Activated CD8-positive, alpha-beta memory T cell treated with anti-CD3 and anti-CD28 coated beads for 4 hours (primary cell): ENCODE results near the gene OXA1L.
"Not testable (repeated sequence)": the region's sequence is repeated elsewhere in the genome, so short reads cannot be mapped to it uniquely, and the experiment has no call there.

Experiments used
- DNase-seq, 2 donors: peaks; one replicate each; pipeline ENCODE4 v3.0.0-alpha.2; 2020; ENCODE audit warnings: low read depth in 2 of 2

OXA1L gene

DNA sequence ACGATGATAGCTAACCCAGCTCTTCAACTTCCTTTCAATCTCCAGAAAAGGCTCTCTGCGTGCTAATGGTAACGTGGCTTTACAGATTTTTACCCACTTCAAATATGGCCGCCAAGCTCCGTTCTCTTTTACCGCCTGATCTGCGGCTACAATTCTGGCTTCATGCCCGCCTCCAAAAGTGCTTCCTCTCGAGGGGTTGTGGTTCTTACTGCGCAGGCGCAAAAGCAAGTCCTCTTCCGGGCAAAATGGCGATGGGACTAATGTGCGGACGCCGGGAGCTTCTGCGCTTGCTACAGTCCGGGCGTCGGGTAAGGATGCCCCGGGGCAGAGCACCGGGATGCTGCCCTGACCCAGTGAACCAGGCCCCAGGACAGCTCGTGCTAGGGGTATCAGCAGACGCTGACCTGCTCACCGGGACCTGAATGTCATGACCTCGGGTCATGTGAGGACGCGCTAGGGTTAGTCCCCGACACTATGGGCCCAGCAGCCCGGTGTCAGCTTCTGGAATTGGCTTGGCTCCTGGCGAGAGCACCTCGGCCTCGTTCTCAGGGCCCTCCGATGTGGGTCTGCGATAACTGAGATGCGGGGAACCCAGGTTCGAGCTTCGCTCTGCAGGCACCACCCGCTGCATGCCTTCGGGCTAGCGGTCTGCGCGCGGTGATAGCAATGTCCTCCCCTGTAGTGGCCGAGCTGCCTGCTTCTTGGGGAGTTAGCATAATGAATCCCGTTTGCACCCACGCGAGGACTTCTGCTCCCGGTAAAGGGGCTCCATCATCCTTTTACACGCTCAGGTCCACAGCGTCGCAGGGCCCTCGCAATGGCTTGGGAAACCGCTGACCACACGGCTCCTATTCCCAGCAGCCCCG is at the start of gene OXA1L:
TSS of gene OXA1L (plus strand) at position 232 of the 866 bp plus-strand sequence. CDS start at position 246, 14 bp downstream.
- peak; percentile 90 to 94 for DNase-seq

DNA sequence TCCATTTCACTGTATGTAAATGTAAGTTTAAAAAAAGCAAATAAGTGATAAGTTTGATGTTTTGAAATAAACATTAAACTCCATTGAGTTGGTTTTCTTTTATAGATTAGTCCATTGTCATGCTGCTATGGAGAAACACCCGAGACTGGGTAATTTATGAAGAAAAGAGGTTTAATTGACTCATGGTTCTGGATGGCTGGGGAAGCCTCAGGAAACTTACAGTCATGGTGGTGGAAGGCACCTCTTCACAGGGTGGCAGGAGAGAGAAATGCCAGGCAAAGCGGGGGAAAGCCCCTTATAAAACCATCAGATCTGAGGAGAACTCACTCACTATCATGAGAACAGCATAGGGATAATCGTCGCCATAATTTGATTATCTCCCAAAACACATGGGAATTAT is 48.4 kb upstream of the OXA1L start:
- DNase-seq, result no peak

- DNase-seq, result no peak
Measured at GRCh38 chr14:22721213-22721612, 45.3 kb upstream of the OXA1L start.

GRCh38 chr14:22723815-22724214 is 42.7 kb upstream of the OXA1L start:
- no peak for DNase-seq

- not testable (repeated sequence) for DNase-seq
Measured at GRCh38 chr14:22724847-22725246, 41.6 kb upstream of the OXA1L start.

DNA sequence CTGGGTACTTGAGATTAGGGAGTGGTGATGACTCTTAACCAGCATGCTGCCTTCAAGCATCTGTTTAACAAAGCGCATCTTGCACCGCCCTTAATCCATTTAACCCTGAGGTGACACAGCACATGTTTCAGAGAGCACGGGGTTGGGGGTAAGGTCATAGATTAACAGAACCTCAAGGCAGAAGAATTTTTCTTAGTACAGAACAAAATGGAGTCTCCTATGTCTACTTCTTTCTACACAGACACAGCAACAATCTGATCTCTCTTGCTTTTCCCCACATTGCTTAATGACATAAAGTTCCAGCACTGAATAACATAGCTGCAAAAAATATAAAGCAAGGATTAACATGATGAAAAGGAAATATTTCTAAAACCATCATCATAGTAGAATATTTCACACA is 41.1 kb upstream of the OXA1L start:
- not testable (repeated sequence) for DNase-seq

GRCh38 chr14:22726012-22726411 is 40.5 kb upstream of the OXA1L start:
- no peak for DNase-seq

GRCh38 chr14:22732062-22732461 is 34.4 kb upstream of the OXA1L start:
- not testable (repeated sequence) for DNase-seq

GRCh38 chr14:22733829-22734228 is 32.7 kb upstream of the OXA1L start:
- DNase-seq, result no peak

DNA sequence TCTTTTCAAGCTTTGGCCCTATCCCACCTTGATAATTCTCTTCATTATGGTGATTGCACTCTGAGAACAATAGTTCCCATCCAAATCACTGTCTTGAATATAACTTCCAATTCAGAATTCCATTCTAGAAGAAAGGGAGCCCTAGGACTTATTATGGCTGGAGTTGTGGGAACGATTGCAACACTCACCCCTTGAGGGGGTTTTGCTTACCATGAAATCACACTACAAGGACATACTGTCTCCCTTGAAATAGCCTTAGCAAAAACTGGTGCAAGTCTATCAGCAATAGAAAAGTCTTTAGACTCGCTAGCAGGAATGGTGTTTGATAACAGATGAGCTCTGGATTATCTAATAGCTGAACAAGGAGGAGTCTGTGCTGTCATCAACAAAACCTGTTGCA is 31.4 kb upstream of the OXA1L start:
- no peak for DNase-seq

- DNase-seq, result not testable (repeated sequence)
Measured at GRCh38 chr14:22736384-22736783, 30.1 kb upstream of the OXA1L start.

DNA sequence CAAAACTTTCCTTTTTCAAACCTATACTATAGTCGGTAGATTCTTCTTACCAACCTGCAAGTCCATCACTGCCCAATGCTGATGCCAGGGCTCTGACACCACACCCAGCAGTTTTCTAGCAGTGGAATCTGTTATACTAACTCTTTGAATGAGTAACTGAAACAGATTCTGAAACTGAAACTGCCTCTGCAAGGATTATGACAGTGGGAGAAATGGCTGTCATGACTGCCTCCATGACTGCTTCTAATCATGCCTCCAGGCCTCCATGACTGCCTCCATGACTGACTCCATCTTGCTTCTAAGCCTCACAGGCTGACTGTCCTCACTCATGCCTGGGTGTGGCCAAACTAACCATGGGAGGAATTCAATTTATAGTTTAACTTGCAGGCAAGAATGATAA is 29.4 kb upstream of the OXA1L start:
- no peak for DNase-seq

GRCh38 chr14:22739423-22739822 is 27.1 kb upstream of the OXA1L start:
- DNase-seq, result no peak

DNA sequence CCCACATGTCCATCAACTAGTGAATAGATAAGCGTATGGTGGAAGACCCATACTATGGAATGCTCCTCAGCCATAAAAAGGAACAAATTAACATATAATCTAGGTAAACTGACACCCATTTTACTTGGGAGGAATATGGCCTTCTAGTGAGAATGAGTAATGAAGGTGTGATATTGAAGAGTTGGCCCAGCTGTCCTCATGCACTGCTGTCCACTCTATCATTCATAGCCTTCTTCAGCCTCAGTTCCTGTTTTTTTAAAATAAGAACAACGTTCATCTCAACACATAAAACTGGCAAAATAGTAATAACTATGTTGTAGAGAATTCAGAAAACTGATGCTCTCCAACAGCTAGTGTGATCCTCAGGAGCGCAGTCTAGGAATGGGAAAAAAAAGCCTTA is 26.5 kb upstream of the OXA1L start:
- no peak for DNase-seq

GRCh38 chr14:22747769-22748168 is 18.7 kb upstream of the OXA1L start:
- no peak for DNase-seq

DNA sequence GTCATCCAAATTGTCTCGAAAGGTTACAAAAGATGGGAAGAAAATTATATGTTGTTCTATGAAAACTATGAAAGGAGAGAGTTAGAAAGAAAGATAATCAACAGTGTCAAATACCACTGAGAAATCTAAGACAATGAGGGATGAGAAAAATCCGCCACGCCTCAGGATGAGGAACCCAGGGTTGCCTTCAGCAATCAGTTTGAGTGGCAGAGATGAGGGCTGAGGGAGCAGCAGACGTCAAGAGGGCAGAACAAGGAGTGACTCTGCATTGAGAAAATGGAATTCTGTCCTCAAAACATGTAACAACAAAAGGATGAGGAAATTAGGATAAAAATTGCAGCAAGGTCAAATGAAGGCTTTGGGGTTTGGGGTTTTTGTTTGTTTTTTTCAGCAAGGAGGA is 18.3 kb upstream of the OXA1L start:
- DNase-seq, result no peak

GRCh38 chr14:22748631-22749068 is 17.8 kb upstream of the OXA1L start:
- no peak for DNase-seq

- DNase-seq, result no peak
Measured at GRCh38 chr14:22752422-22752821, 14.1 kb upstream of the OXA1L start.

- no peak for DNase-seq
Measured at GRCh38 chr14:22753586-22753985, 12.9 kb upstream of the OXA1L start.

DNA sequence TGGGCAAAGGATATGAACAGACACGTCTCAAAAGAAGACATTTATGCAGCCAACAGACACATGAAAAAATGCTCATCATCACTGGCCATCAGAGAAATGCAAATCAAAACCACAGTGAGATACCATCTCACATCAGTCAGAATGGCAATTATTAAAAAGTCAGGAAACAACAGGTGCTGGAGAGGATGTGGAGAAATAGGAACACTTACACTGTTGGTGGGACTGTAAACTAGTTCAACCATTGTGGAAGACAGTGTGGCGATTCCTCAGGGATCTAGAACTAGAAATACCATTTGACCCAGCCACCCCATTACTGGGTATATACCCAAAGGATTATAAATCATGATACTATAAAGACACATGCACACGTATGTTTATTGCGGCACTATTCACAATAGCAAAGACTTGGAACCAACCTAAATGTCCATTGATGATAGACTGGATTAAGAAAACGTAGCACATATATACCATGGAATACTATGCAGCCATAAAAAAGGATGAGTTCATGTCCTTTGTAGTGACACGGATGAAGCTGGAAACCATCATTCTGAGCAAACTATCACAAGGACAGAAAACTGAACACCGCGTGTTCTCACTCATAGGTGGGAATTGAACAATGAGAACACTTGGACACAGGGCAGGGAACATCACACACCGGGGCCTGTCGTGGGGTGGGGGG is 8.4 kb upstream of the OXA1L start:
- not testable (repeated sequence) for DNase-seq

DNA sequence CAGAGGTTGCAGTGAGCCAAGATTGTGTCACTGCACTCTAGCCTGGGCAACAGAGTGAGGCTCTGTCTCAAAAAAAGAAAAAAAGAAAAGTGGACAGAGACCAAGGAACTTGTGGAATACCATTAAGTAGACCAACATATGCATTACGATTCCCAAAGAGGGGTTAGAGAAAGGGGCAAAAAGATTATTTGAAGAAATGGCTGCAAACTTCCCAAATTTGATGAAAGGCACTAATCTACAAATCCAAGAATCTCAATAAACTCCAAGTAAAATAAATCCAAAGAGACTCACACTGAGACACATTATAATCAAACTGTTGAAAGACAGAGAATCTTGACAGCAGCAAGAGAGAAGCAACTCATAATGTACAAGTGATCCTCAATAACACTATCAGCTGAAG is 4.8 kb upstream of the OXA1L start:
- no peak for DNase-seq

DNA sequence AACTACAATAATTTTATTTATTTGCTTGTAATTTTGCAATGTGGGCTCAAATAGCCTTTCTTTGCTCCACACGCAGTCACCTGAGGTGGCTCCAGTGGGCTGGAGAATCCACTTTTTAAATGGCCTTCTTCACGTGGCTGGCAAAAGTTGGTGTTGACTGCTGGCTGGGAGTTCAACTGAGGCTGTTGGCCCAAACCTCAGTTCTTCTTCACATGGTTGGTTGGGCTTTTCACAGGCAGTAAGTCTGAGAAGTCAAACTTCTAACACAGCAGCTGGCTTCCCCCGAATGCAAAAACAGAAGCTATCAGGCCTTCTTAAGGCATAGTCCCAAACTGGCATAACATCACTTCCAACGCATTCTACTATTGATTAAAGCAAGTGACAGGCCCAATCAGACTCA is 2.1 kb upstream of the OXA1L start:
- DNase-seq, result no peak

- DNase-seq, result no peak
Measured at GRCh38 chr14:22767323-22767589, 768 bp downstream of the OXA1L start.
